DLD1 (cell line): Measurements from ENCODE around the gene GFRAL.

Source experiments
- in situ Hi-C: cut with HindIII; loops from 2 replicates; pipeline ENCODE4 v1.10.0; 2017; ENCODE audit warnings: low sequenced_read_pairs

GFRAL gene

GRCh38 chr6:55423933-55424332 lies 96.7 kb downstream of the GFRAL start:
- in situ Hi-C loops, result no loop called here

DNA sequence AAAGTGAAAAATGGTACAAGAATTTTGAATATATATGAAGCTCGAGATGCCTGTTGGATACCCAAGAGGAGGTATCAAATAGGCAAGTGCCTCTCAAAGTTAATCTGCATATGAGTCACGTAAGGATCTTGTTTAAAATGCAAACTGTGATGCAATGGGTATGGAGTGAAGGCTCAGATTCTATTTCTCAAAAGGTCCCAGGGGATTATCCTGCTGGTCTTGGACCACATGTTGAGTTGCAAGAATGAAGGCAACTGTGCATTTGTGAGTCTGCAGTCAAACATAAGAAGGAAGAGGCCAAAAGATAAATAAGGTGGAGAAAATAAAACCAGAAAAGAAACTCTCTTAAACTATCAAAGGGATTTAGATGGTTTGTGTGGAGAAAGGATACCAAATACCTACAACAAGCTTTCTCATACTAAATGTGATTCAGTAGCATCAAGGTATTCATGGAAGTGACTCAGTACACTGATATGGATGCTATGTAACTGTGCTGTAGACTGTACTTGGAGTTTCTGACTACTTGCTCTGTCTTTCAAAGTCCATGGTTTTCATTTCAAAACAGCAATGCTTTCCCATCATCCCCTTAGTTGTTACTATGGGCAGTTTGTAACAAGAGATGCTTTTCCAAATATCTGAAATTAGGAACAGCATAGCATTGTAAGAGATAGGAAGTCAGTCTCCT lies 106.3 kb downstream of the GFRAL start:
- in situ Hi-C loops, result no loop called here

DNA sequence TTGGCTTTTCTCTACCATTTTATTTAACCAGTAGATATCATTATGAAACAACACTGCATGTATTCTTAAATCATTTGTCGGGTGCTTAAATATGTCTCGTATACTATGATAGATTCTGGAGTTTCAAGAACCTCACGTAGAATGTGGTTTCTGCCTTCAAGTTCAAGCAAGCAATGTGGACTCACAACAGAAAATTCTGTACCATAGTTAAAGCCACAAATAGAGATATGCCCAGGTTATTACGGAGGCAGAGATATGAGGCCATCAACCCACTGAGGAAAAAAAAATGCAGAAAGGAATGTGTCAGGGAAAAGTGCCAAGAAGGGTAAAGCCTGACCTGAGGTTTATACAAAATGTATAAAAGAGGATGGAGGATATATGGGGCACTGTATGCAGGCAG lies 109.9 kb downstream of the GFRAL start:
- in situ Hi-C loops, result no loop called here

- in situ Hi-C loops, result no loop called here
Measured at GRCh38 chr6:55438203-55438602, 110.9 kb downstream of the GFRAL start.

- in situ Hi-C loops, result no loop called here
Measured at GRCh38 chr6:55443238-55444134, 116.2 kb downstream of the GFRAL start.

GRCh38 chr6:55445648-55446204 lies 118.5 kb downstream of the GFRAL start:
- in situ Hi-C loops, result no loop called here

GRCh38 chr6:55447891-55448290 lies 120.6 kb downstream of the GFRAL start:
- in situ Hi-C loops, result no loop called here

GRCh38 chr6:55448451-55448850 lies 121.2 kb downstream of the GFRAL start:
- in situ Hi-C loops, result no loop called here

GRCh38 chr6:55449225-55449624 lies 122.0 kb downstream of the GFRAL start:
- in situ Hi-C loops, result no loop called here

DNA sequence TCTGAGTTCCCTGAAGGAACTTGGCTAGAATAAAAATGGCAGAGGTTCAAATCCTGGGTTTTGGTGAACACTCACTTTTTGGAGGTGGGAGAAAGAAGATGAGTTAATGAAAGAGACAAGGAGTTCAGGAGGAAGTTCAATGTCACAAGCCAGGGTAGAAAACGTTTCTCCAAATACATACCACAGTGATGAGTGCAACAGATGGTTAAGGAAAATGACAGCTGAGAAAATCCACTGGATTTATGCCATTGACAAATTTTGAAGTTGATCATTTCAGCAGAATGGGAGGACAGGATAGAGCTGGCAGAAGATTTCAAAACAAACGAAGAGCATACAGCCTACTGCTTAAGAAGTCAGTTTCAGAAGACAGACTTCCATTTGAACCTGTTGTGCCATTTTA lies 122.7 kb downstream of the GFRAL start:
- in situ Hi-C loops, result no loop called here
